Endothelial cell of umbilical vein (primary cell): Measurements from ENCODE around the gene LCE6A.

ENCODE experiments used
- EZH2 ChIP-seq: IDR thresholded peaks from 2 replicates; pipeline ENCODE4 v1.6.1; 2012; ENCODE audit warnings: borderline replicate concordance, low read depth, mild to moderate bottlenecking, moderate library complexity, low read length, inconsistent platforms; ENCODE audit not compliant: severe bottlenecking
- POLR2A ChIP-seq: IDR thresholded peaks from 2 replicates; pipeline ENCODE4 v1.6.1; 2012; ENCODE audit warnings: low read depth, mild to moderate bottlenecking, control low read depth, low read length

GRCh38 chr1:152886085-152886484 lies 43.4 kb downstream of the LCE6A start:
- TF ChIP-seq POLR2A = no peak
- TF ChIP-seq EZH2 = no peak
